ENCODE results near the gene PP2D1. TPM values are rescaled to one million over a fixed set of nuclear protein-coding genes. Genes with fewer than 3 reads are reported as not detected.

The PP2D1 gene
- total and polyA plus RNA-seq, 9 of the 15 experiments (the other 6 are each of a cell fraction or from before 2014, with no cell fraction given): 0.07 to 0.10 TPM; not detected in 7

- TF ChIP-seq STAT6 (CRISPR knock-in tag; IDR thresholded peaks at IDR 0.05): no peak
- no peak for TF ChIP-seq CREB5 (CRISPR knock-in tag; IDR thresholded peaks at IDR 0.05)
- no peak for TF ChIP-seq NFE2 (IDR thresholded peaks at IDR 0.05; ENCODE audit: low read depth)
- no peak for TF ChIP-seq ATF6 (CRISPR knock-in tag; IDR thresholded peaks at IDR 0.05)
- TF ChIP-seq ELF1 (tag; IDR thresholded peaks at IDR 0.05): peak; percentile 94
- TF ChIP-seq ELF2 (CRISPR knock-in tag; IDR thresholded peaks at IDR 0.05): peak; percentile 83
- 0 out of 2 replicates have a peak, but pooled peaks have one; percentile 61 for TF ChIP-seq ZBTB1 (CRISPR knock-in tag; IDR thresholded peaks at IDR 0.05; ENCODE audit: borderline replicate concordance, low read depth)
- TF ChIP-seq DEAF1 (CRISPR knock-in tag; IDR thresholded peaks at IDR 0.05): no peak
- no peak for TF ChIP-seq ZNF609 (CRISPR knock-in tag; IDR thresholded peaks at IDR 0.05; ENCODE audit: borderline replicate concordance)
- no peak for TF ChIP-seq ETS2 (tag; IDR thresholded peaks at IDR 0.05; ENCODE audit: borderline replicate concordance, poor library complexity, severe bottlenecking)
These were observed 28.6 kb upstream of the PP2D1 start (continued) for GRCh38 chr3:20040548-20041196.

Measured in K562 (cell line).